GM12878 (cell line): Measurements from ENCODE around the gene NEMP2.

Source experiments
- ASH2L ChIP-seq: fragments of 300-600, 200-600 bp; sonication (generic); IDR thresholded peaks from 2 replicates; pipeline ENCODE4 v1.6.1; 2017; ENCODE audit warnings: low read depth, mild to moderate bottlenecking, borderline replicate concordance
- BHLHE40 ChIP-seq, 2 experiments: fragments of 450-650 bp in 1 of 2; IDR thresholded peaks; 2 replicates each; pipeline ENCODE4 v1.6.1; 2011 to 2017; ENCODE audit warnings: low read depth in 2 of 2, borderline replicate concordance in 1 of 2, improper control_type of control experiment in 1 of 2, low read length in 1 of 2, mild to moderate bottlenecking in 1 of 2
- EZH2 ChIP-seq: IDR thresholded peaks from 2 replicates; pipeline ENCODE4 v1.6.1; 2012; ENCODE audit warnings: low read depth, mild to moderate bottlenecking, control low read depth, inconsistent platforms, low read length, borderline replicate concordance; ENCODE audit not compliant: control insufficient read depth
- FOXM1 ChIP-seq: IDR thresholded peaks from 2 replicates; pipeline ENCODE4 v1.6.1; 2012; ENCODE audit warnings: low read depth, mild to moderate bottlenecking, inconsistent platforms, low read length, moderate library complexity
- HCFC1 ChIP-seq: fragments of 150-350 bp; IDR thresholded peaks from 2 replicates; pipeline ENCODE4 v1.6.1; 2014; ENCODE audit warnings: low read length
- NFIC ChIP-seq: IDR thresholded peaks from 2 replicates; pipeline ENCODE4 v1.6.1; 2012; ENCODE audit warnings: low read depth, mild to moderate bottlenecking, inconsistent platforms, low read length, moderate library complexity
- NFYB ChIP-seq: IDR thresholded peaks from 2 replicates; pipeline ENCODE4 v1.6.1; 2011; ENCODE audit warnings: low read depth, mild to moderate bottlenecking, low read length, improper control_type of control experiment, moderate library complexity; ENCODE audit not compliant: insufficient read depth
- POLR2A ChIP-seq: IDR thresholded peaks from 2 replicates; pipeline ENCODE4 v1.6.1; 2011; ENCODE audit warnings: low read depth, mild to moderate bottlenecking, low read length
- POLR2AphosphoS5 ChIP-seq: IDR thresholded peaks from 2 replicates; pipeline ENCODE4 v1.6.1; 2011; ENCODE audit warnings: mild to moderate bottlenecking, low read length, inconsistent platforms
- USF2 ChIP-seq: IDR thresholded peaks from 2 replicates; pipeline ENCODE4 v1.6.1; 2011; ENCODE audit warnings: low read depth, low read length, improper control_type of control experiment, borderline replicate concordance
- YY1 ChIP-seq: IDR thresholded peaks from 2 replicates; pipeline ENCODE4 v1.6.1; 2011; ENCODE audit warnings: low read depth, mild to moderate bottlenecking, low read length
- TF ChIP-seq, protein P1 (sequence below): fragments of 450-650 bp; IDR thresholded peaks from 2 replicates; pipeline ENCODE4 v1.6.1; 2017; ENCODE audit warnings: mild to moderate bottlenecking
- TF ChIP-seq, protein P2 (sequence below): IDR thresholded peaks from 2 replicates; pipeline ENCODE4 v1.6.1; 2012; ENCODE audit warnings: mild to moderate bottlenecking, low read depth, low read length

DNA sequence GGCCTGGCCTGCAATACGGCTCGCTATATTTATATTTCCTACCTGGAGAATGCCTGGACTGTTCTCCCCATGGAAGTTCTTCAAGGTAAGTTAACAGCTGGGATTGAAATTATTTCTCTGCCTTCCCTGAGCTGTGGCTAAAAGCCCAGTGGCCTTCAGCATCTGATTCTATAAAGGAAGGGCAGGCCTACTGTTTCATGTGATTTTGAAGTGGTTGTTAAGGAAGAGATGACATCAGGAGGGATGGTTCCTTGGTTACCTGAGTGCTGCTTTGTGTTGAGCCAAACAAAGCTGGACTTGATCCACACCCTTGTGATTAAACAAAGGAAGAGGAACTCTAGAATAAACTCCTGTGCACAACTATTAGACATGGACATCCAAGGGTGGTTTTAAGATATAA is 64.8 kb downstream of the NEMP2 start:
- TF ChIP-seq YY1 (no peak), BHLHE40 (IDR thresholded peaks at IDR 0.05; ENCODE audit: borderline replicate concordance in 1 of 2, low read depth in 2 of 2, low read length in 1 of 2) (no peak), NFIC (no peak), EZH2 (no peak), NFYB (no peak), POLR2A (no peak), USF2 (no peak), HCFC1 (no peak), POLR2AphosphoS5 (no peak), FOXM1 (no peak), ASH2L (no peak)
- TF ChIP-seq, protein P1, sequence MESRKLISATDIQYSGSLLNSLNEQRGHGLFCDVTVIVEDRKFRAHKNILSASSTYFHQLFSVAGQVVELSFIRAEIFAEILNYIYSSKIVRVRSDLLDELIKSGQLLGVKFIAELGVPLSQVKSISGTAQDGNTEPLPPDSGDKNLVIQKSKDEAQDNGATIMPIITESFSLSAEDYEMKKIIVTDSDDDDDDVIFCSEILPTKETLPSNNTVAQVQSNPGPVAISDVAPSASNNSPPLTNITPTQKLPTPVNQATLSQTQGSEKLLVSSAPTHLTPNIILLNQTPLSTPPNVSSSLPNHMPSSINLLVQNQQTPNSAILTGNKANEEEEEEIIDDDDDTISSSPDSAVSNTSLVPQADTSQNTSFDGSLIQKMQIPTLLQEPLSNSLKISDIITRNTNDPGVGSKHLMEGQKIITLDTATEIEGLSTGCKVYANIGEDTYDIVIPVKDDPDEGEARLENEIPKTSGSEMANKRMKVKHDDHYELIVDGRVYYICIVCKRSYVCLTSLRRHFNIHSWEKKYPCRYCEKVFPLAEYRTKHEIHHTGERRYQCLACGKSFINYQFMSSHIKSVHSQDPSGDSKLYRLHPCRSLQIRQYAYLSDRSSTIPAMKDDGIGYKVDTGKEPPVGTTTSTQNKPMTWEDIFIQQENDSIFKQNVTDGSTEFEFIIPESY, result no peak
- TF ChIP-seq, protein P2, sequence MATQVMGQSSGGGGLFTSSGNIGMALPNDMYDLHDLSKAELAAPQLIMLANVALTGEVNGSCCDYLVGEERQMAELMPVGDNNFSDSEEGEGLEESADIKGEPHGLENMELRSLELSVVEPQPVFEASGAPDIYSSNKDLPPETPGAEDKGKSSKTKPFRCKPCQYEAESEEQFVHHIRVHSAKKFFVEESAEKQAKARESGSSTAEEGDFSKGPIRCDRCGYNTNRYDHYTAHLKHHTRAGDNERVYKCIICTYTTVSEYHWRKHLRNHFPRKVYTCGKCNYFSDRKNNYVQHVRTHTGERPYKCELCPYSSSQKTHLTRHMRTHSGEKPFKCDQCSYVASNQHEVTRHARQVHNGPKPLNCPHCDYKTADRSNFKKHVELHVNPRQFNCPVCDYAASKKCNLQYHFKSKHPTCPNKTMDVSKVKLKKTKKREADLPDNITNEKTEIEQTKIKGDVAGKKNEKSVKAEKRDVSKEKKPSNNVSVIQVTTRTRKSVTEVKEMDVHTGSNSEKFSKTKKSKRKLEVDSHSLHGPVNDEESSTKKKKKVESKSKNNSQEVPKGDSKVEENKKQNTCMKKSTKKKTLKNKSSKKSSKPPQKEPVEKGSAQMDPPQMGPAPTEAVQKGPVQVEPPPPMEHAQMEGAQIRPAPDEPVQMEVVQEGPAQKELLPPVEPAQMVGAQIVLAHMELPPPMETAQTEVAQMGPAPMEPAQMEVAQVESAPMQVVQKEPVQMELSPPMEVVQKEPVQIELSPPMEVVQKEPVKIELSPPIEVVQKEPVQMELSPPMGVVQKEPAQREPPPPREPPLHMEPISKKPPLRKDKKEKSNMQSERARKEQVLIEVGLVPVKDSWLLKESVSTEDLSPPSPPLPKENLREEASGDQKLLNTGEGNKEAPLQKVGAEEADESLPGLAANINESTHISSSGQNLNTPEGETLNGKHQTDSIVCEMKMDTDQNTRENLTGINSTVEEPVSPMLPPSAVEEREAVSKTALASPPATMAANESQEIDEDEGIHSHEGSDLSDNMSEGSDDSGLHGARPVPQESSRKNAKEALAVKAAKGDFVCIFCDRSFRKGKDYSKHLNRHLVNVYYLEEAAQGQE, result no peak
